Cerebellar nuclear complex (tissue), 1 donor: ENCODE measurements around the gene PHRF1.
"Not testable (repeated sequence)": the region's sequence is repeated elsewhere in the genome, so short reads cannot be mapped to it uniquely, and the experiment has no call there.

Source experiments
- DNase-seq, 2 experiments: peaks; one replicate each; lab custom pipeline; 2025; lab: John Stamatoyannopoulos, UW

Gene PHRF1

DNA sequence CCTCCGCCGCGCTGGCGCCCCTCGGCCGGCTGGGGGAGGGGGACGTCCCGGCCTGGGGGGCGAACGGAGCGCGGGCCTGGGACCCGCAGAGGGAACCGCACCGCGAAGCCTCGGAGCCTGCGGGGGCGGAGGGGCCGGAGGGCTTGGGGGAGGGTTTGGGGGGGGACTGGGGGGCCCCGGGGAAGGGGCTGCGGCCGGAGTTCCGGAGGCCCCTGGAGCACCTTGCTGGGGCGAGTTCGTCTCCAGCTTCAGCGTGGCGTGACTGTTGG, 51.0 kb downstream of the PHRF1 start:
- no peak for DNase-seq

DNA sequence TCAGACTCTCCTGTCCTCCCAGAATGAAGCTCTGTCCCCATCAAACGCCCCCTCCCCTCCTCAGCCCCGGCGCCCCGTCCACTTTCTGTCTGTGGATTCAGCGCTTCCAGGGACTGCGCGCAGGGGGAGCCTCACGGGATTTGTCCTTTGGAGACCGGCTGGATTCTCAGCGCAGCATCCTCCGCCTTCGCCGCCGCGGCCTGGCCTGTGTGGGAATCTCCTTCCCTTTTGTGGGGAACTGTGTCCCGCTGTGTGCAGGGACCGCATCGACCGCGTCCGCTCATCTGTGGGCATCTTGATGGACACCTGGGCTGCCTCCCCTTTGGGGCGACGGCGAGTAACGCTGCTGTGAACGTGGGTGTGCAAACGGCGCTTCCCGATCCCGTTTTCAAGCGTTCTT, 51.8 kb downstream of the PHRF1 start:
- no peak for DNase-seq

DNA sequence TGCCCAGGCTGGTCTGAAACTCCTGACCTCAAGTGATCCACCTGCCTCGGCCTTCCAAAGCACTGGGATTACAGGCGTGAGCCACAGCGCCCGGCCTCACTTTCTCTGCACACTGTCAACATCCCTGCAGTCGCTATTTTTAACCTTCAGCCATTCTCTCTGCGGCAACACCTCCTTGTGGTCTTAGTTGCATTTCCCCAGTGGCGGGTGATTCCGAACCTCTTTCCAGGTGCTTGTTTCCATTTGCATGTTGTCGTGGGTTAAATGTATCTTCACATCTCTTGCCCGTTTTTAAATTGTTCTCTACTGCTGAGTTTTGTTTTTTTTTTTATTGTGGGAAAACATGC, 52.9 kb downstream of the PHRF1 start:
- no peak for DNase-seq

DNA sequence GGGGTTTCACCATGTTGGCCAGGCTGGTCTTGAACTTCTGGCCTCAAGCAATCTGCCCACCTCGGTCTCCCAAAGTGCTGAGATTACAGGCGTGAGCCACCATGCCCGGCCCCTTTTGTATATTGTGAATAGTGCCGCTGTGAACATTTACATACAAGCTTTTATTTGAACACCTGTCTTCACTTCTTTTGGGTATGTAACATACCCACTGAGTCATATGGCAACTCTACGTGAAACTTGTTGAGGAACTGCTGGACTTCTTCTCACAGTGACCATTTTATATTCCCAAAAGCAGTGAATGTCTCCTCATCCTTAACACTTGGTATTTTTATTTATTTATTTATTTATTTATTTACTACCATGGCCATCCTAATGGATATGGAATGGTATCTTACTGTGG, 54.6 kb downstream of the PHRF1 start:
- no peak for DNase-seq

DNA sequence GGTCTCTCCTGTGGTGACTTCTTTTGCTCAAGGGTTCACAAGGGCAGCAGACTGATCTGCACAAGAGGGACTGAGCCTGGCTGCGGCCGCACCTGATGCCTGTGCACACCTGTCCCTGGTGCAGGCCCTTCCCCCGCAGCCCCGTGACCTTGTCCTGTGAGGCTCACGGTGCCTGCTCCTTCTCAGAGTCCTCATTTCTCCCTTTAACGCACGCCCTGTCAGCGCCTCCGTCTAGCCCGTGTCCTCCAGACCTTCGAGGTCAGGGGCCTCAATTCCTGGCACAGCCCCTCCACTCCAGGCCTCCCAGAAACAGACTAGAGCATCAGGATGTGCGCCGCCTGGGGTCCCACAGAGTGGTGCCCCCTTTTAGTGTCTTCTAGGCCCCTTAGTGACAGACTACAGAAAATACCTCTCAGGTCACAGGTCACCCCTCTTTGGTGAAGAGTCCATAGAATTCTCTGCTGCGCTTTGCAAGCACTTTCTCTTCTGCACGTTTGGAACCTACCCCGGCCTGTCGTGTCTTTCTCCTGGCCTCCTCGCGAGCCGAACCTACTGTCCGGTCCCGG, 59.8 kb downstream of the PHRF1 start:
- no peak for DNase-seq

DNA sequence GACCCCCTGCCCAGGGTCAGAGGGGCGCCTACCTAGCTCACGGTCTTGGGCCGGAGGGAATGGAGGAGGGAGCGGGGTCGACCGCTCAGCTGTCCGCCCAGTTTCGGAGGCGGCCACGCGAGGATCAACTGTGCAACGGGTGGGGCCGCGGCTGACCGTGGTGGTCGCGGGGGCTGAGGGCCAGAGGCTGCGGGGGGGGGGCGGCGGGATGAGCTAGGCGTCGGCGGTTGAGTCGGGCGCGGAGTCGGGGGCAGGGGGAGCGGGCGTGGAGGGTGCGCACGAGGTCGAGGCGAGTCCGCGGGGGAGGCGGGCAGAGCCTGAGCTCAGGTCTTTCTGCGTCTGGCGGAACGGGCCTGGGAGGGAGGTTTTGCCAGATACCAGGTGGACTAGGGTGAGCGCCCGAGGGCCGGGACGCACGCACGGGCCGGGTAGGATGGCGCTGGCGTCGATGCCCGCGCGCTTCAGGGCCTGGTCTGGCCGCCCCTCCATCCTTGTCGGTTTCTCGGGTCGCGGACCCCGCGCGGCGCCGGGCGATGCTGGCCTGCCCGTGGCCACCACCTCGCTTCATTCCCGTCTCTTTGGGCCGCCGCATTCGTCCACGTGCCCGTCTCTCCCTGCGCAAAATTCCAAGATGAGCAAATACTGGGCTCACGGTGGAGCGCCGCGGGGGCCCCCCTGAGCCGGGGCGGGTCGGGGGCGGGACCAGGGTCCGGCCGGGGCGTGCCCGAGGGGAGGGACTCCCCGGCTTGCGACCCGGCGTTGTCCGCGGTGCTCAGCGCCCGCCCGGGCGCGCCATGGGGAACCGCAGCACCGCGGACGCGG, 60.5 kb downstream of the PHRF1 start, which contains the start of gene DRD4:
TSS of gene DRD4 (plus strand) at position 759 of the 822 bp plus-strand sequence. CDS start at position 795, 36 bp downstream.
- DNase-seq = no peak

DNA sequence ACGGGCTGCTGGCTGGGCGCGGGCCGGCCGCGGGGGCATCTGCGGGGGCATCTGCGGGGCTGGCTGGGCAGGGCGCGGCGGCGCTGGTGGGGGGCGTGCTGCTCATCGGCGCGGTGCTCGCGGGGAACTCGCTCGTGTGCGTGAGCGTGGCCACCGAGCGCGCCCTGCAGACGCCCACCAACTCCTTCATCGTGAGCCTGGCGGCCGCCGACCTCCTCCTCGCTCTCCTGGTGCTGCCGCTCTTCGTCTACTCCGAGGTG, 61.0 kb downstream of the PHRF1 start:
- DNase-seq = no peak

DNA sequence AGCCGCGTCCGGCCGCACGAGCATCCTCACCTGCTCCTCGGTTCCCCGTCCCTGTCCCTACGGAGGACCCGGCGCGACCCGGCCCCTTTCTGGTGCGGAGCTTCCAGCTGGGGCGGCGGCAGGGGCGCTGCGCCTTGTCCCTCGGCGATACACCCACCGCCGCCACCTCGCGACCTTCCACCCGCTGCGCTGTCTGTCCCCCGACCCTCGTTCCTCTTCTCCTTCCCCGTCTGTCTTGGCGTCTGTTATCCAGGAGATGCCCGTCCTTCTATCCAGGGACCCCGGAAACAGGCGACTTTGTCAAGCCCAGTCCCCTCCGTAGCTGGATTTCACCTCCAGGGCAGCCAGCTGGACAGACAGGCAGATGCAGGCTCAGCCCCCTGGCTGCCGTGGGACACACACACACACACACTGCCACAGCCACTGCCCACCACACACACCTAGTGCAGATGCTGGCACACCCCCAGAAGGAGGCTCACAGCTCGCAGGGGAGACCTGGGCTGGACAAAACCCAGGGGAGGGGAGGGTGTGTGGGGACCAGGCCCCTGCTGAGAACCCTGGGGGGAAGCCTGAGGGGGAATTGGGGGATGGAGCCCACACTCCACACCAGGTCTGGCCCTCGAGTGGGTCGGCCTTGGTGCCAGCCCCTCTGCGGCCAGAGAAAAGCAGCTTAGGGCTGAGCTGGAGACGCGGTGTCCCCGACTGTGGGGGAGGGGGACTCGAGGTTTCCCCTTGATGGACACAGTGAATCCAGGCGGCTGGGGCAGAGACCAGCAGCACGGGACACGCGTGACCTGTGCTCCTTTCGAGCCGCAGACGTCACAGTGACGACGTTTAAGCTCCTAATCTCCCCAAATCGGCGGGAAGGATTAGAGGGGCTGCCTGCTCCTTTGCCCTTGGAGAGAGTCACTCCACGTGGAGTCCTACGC, 61.6 kb downstream of the PHRF1 start:
- no peak for DNase-seq

DNA sequence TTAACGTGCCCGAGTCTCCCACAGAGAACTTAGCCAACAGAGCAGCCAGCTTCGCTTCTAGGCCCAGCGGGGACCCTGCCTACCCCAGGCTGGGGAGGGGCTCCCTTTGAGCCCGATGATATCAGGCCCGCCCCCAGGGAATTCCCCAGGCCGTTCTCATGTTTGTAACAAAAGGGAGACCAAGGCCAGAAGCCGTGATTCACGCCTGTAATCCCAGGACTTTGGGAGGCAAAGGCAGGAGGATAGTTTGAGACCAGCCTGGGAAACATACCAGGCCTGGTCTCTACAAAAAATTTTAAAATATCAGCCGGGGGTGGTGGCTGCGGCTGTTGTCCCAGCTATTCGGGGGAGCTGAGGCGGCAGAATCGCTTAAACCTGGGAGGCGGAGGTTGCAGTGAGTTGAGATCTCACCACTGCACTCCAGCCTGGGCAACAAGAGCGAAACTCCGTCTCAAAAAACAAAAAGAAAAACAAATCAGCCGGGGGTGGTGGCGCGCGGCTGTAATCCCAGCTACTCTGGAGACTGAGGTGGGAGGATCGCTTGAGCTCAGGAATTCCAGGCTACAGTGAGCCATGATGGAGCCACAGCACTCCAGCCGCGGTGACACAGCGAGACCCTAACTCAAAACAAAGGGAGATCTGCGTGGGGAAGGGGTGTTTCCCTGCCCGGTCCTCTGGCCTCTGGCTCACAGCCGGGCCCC, 62.5 kb downstream of the PHRF1 start:
- DNase-seq = no peak

DNA sequence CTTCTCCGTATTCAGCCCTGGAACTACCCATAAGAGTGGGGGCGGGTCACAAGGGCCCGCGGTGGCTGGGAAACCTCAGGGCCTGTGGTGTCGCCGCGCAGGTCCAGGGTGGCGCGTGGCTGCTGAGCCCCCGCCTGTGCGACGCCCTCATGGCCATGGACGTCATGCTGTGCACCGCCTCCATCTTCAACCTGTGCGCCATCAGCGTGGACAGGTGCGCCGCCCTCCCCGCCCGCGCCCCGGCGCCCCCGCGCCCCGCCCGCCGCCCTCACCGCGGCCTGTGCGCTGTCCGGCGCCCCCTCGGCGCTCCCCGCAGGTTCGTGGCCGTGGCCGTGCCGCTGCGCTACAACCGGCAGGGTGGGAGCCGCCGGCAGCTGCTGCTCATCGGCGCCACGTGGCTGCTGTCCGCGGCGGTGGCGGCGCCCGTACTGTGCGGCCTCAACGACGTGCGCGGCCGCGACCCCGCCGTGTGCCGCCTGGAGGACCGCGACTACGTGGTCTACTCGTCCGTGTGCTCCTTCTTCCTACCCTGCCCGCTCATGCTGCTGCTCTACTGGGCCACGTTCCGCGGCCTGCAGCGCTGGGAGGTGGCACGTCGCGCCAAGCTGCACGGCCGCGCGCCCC, 63.2 kb downstream of the PHRF1 start:
- DNase-seq = no peak

DNA sequence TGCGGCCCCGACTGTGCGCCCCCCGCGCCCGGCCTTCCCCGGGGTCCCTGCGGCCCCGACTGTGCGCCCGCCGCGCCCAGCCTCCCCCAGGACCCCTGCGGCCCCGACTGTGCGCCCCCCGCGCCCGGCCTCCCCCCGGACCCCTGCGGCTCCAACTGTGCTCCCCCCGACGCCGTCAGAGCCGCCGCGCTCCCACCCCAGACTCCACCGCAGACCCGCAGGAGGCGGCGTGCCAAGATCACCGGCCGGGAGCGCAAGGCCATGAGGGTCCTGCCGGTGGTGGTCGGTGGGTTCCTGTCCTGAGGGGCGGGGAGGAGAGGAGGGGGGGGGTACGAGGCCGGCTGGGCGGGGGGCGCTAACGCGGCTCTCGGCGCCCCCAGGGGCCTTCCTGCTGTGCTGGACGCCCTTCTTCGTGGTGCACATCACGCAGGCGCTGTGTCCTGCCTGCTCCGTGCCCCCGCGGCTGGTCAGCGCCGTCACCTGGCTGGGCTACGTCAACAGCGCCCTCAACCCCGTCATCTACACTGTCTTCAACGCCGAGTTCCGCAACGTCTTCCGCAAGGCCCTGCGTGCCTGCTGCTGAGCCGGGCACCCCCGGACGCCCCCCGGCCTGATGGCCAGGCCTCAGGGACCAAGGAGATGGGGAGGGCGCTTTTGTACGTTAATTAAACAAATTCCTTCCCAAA, 63.9 kb downstream of the PHRF1 start:
- no peak for DNase-seq

DNA sequence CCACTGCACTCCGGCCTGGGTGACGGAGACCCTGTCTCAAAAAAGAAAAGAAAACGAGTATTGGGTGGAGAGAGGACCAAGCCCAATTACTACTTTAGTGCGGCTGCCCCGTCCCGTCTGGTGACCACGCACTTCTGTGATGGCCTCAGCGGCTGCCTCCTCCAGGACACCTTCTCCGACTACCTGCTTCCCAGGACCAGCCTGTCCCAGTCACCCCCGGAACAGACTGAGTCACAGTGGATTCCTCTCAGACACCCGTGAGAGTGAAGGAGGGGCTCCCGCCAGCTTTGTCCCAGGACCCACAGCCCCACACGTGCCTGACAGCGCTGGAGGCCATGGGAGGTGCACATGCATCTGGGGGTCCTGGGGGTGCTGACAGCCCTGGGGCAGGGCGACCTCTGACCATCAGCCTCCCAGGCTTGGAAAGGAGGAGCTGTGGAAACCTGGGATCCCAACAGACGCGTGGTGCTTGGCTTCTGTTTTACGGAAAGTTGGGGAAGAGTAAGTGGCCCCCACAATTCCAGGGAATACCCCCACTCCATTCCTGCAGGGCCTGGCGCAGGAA, 65.6 kb downstream of the PHRF1 start:
- DNase-seq = no peak

DNA sequence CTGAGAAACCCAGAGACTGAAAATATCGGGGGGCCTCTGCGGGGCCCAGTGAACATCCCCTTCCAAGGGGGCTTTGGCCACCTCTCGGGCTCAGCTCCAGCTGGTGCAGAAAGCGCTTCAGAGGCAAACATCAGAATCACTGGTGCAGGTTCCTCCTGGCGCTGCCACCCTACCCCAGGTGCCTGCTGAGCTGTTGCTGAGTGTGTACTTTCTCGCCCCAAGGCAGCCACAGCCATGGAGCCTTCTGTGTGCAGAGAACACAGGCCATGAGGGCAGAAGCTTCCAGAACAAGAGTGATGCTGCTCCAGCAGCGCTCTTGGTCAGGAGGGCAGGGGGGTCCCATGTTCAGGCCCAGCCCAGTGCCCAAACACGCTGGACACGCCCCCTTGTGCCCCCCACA, 67.1 kb downstream of the PHRF1 start:
- DNase-seq = no peak

DNA sequence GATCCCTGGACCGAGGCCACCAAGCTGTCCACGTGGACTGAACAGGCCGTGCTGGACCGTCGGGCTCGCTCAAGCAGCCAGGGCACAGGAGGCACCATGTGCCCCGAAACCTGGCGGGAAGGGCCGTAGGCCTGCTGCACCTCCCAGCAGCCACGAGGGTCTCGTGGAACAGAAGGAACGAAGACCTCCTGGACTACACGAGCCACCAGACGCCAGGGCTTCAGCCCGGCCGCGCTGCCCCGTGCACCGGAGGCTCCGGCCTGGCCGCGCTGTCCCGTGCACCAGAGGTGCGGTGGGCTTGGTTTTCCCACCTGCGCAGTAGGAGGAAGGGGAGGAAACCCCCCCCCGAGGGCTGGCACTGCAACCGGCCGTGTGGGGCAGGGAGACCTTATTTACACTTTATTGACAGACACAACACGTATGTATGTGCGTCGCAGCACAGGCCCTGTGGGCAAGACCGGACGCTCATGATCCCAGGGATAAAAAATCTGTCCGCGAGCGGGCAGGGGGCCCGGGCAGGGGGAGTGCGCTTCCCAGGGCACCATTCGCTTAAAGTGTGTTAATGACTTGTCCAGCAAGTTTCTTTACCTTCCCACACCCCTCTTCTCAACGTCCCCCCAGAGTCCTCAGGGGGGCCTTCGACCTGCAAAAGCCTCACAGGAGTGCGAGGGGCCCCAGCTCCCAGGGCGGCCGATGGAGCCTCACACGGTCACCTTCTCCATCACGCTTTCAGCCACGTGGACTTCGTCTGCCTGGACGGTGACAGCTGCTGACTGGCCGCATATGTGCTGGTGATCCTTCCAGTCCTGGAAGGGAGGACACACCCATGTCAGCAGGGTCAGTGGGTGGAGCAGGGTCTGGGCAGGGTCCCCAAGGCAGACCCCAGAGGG, 67.8 kb downstream of the PHRF1 start:
- no peak for DNase-seq

DNA sequence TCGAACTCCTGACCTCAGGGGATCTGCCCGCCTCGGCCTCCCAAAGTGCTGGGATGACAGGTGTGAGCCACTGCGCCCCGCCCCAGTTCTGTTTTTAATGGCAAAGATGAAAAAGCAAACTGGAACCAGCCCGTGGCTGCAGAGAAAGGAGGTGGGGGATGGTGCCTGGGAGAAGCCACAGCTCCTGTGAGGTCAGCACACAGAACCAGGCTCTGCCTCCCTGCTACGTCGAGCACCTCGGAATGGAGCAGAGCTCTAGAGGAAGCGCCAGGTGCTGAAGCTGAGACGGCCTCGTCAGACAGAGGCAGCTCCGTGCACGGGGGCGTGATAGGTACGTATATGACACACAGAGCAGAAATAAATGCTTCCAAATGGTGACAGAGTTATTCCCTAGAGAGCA, 69.3 kb downstream of the PHRF1 start:
- no peak for DNase-seq

DNA sequence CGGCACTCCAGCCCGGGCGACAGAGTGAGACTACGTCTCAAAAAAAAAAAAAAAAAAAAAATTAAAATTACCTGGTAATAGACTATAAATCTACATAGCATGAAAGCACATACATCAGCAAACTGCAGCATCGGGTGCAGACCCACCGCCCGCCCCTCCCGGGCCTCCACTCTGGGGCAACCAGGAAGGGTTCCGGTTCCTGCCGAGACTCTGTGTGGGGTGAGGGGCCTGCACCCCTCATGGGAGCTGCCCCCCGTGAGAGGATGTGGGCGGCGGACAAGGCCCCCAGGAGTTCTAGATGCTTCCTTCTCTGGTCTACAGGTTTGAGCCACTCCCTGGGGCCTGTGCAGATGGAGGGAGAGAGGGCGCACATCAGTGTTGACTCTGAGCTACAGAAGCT, 69.9 kb downstream of the PHRF1 start:
- DNase-seq = no peak

DNA sequence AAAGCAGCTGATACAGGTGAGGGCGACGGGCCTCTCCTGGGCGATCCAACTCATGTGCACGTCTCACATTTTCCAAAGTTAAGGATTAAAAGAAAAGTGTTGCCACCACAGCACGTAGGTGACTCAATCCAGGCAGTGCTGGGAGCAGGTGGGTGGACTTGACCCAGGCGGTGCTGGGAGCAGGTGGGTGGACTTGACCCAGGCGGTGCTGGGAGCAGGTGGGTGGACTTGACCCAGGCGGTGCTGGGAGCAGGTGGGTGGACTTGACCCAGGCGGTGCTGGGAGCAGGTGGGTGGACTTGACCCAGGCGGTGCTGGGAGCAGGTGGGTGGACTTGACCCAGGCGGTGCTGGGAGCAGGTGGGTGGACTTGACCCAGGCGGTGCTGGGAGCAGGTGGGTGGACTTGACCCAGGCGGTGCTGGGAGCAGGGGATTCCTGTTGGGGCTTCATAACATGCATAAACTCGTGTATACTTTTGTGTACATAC, 71.4 kb downstream of the PHRF1 start:
- DNase-seq = not testable (repeated sequence)

DNA sequence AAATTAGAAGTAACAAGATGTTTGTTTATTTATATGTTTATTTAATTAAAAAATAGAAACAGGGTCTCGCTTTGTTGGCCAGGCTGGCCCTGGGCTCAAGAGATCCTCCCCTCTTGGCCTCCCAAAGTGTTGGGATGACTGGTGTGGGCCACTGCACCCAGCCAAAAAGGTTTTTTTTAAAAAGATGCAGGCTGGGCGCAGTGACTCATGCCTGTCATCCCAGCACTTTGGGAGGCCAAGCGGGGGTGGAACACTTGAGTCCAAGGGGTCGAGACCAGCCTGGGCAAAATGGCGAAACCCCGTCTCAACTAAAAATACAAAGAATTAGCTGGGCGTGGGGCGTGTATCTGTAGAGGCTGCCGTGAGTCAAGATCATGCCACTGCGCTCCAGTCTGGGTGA, 74.2 kb downstream of the PHRF1 start:
- no peak for DNase-seq

DNA sequence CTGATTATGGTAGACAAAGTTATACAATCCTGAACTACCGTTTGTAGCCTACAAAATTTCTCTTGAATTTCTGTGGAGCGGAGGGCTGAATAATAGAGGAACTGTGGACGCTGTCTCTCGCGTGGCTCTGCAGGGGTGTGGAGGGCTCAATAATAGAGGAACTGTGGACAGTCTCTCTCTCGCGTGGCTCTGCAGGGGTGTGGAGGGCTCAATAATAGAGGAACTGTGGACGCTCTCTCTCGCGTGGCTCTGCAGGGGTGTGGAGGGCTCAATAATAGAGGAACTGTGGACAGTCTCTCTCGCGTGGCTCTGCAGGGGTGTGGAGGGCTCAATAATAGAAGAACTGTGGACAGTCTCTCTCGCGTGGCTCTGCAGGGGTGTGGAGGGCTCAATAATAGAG, 76.9 kb downstream of the PHRF1 start:
- not testable (repeated sequence) for DNase-seq

DNA sequence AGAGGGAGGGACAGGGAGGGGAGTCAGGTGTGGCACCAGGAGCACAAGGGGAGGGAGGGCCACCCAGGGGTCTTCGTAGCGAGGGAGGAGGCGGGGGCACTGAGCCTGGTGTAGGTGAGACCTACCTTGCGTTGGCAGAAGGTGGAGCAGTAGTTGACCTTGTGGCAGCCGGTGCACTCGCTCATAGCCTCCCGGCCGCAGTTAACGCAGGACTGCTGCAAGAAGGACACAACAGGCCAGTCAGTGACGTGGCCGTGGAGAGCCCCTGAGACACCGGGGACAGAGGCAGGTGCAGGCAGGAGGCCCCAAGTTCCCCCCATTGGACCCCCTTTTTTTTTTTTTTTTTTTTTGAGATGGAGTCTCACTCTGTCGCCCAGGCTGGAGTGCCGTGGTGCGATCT, 77.6 kb downstream of the PHRF1 start:
- no peak for DNase-seq
